PC-3 (cell line): ENCODE measurements around the gene CCDC30. TPM values are rescaled to one million over a fixed set of nuclear protein-coding genes. Genes with fewer than 3 reads are reported as not detected.

Experiments used
- ATAC-seq: fragments of 200-7000 bp; cut with Tn5 transposase; 2 replicates; pipeline ENCODE4 v1.9.1; 2020; ENCODE audit warnings: mild to moderate bottlenecking, moderate library complexity
- BruUV-seq: library from RNA; stranded (reverse); fragments of 400-500 nt; replicated peaks from 2 replicates; lab custom pipeline; 2021; lab: Mats Ljungman, UMichigan
- CTCF ChIA-PET: fragments of 300-600 bp; sonication (Branson Sonifier 250); formaldehyde crosslinking; loops from one replicate; lab custom pipeline; 2022; ENCODE audit warnings: antibody characterized with exemption; lab: Charles Lee
- POLR2A ChIA-PET: fragments of 300-600 bp; sonication (Branson Sonifier 250); formaldehyde crosslinking; loops from one replicate; lab custom pipeline; 2022; ENCODE audit warnings: antibody characterized with exemption; ENCODE audit not compliant: unreplicated experiment; lab: Charles Lee
- DNase-seq: peaks from one replicate; pipeline ENCODE4 v3.0.0-alpha.2; 2015
- H2AFZ ChIP-seq: fragments of 300-600 bp; sonication (generic); 2 replicates; pipeline ENCODE4 v1.6.0; 2016; ENCODE audit warnings: antibody characterized with exemption, low read length
- H3F3A ChIP-seq: fragments of 300-600 bp; sonication (generic); one replicate; pipeline ENCODE4 v1.6.0; 2017; ENCODE audit warnings: antibody characterized with exemption, low read length, control low read depth, mild to moderate bottlenecking; ENCODE audit not compliant: unreplicated experiment
- H3K27ac ChIP-seq: fragments of 300-600 bp; sonication (generic); 2 replicates; pipeline ENCODE4 v1.5.1; 2016; ENCODE audit warnings: mild to moderate bottlenecking, low read length
- H3K27me3 ChIP-seq: fragments of 300-600 bp; sonication (generic); 2 replicates; pipeline ENCODE4 v1.6.1; 2016; ENCODE audit warnings: low read length, mixed read lengths
- H3K36me3 ChIP-seq: fragments of 300-600 bp; sonication (generic); 2 replicates; pipeline ENCODE4 v1.6.1; 2016; ENCODE audit warnings: low read depth, mixed run types, low read length, mixed read lengths
- H3K4me1 ChIP-seq: fragments of 300-600 bp; sonication (generic); 2 replicates; pipeline ENCODE4 v1.5.1; 2016; ENCODE audit warnings: low read length; ENCODE audit not compliant: insufficient read depth
- H3K4me2 ChIP-seq: fragments of 300-600 bp; sonication (generic); 2 replicates; pipeline ENCODE4 v1.6.0; 2016; ENCODE audit warnings: low read length
- H3K4me3 ChIP-seq: fragments of 300-600 bp; sonication (generic); 2 replicates; pipeline ENCODE4 v1.5.1; 2016; ENCODE audit warnings: mild to moderate bottlenecking, low read length, mixed read lengths
- H3K79me2 ChIP-seq: fragments of 300-600 bp; sonication (generic); 2 replicates; pipeline ENCODE4 v1.6.1; 2017; ENCODE audit warnings: low read length, mixed read lengths
- H3K9ac ChIP-seq: fragments of 300-600 bp; sonication (generic); 2 replicates; pipeline ENCODE4 v1.6.0; 2016; ENCODE audit warnings: mild to moderate bottlenecking, low read length
- H3K9me2 ChIP-seq: fragments of 300-600 bp; sonication (generic); replicated peaks from 2 replicates; pipeline ENCODE4 v1.6.1; 2016; ENCODE audit warnings: mixed run types, low read length, mixed read lengths
- H3K9me3 ChIP-seq: fragments of 300-600 bp; sonication (generic); 2 replicates; pipeline ENCODE4 v1.6.1; 2016; ENCODE audit warnings: low read length, mixed read lengths
- H4K20me1 ChIP-seq: fragments of 300-600 bp; sonication (generic); 2 replicates; pipeline ENCODE4 v1.6.1; 2016; ENCODE audit warnings: low read length, mixed read lengths
- CTCF ChIP-seq: fragments of 300-600 bp; sonication (generic); conservative IDR thresholded peaks from 2 replicates; pipeline ENCODE4 v1.5.1; 2017; ENCODE audit warnings: antibody characterized with exemption, low read depth, mild to moderate bottlenecking, low read length
- EZH2 ChIP-seq: fragments of 300-600 bp; sonication (generic); IDR thresholded peaks from one replicate; pipeline ENCODE4 v1.6.1; 2017; ENCODE audit warnings: antibody characterized with exemption, mild to moderate bottlenecking, low read length; ENCODE audit not compliant: unreplicated experiment
- EZH2phosphoT487 ChIP-seq: fragments of 300-600 bp; sonication (generic); IDR thresholded peaks from 2 replicates; pipeline ENCODE4 v1.6.1; 2018; ENCODE audit warnings: mild to moderate bottlenecking, antibody characterized with exemption, low read length, borderline replicate concordance
- intact Hi-C: fragments of 100-400 bp; cut with micrococcal nuclease; formaldehyde crosslinking; loops from 2 replicates; pipeline ENCODE4 v1.9.0; 2023
- total RNA-seq: library from RNA; depleted of rRNA; stranded (reverse); fragments of >200 nt; gene quantifications from 2 replicates; pipeline ENCODE4 v1.2.3, GENCODE V29; 2014

Gene CCDC30
- total RNA-seq, 1 experiment from 2014 or later = 0.58 TPM

GRCh38 chr1:42601472-42601871 lies 138.4 kb downstream of the CCDC30 start:
- intact Hi-C loops = no loop called here

DNA sequence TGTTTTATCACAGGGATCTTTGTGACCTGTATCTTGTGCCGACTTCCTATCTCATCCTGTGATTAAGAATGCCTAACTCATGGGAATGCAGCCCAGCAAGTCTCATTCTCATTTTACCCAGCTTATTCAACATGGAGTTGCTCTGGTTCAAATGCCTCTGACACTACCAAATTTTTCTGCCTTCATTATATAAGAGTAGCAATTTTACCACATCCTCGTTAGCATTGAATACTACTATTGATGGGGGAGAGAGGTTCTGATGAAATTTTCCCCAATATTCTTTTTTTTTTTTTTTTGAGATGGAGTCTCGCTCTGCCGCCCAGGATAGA lies 150.7 kb downstream of the CCDC30 start:
- H3K9me2 ChIP-seq = no peaks in the 10 kb centered on the region
- no peak overlapping the region for H3K27ac ChIP-seq
- H2AFZ ChIP-seq = no peak overlapping the region
- H3K9ac ChIP-seq = no peak overlapping the region
- ChIA-PET CTCF (no interaction called here), POLR2A (no interaction called here)
- no peak overlapping the region for H3K4me2 ChIP-seq
- H3F3A ChIP-seq = no peaks in the 10 kb centered on the region
- ATAC-seq (no peak), DNase-seq (no peak)
- BruUV-seq = no TSS peak
- H3K4me3 ChIP-seq = no peak overlapping the region
- H4K20me1 ChIP-seq = no peaks in the 10 kb centered on the region
- H3K27me3 ChIP-seq = peaks cover 4% of the 10 kb centered on the region; the same call in 1 of the 2 replicates
- H3K79me2 ChIP-seq = no peaks in the 10 kb centered on the region
- H3K4me1 ChIP-seq = no peaks in the 10 kb centered on the region
- TF ChIP-seq EZH2phosphoT487 = no peak
- no peak for TF ChIP-seq EZH2
- TF ChIP-seq CTCF = no peak
- no peaks in the 10 kb centered on the region for H3K36me3 ChIP-seq
- H3K9me3 ChIP-seq = no peaks in the 10 kb centered on the region
- intact Hi-C loops = no loop called here

More at GRCh38 chr1:42601472-42601871, 138.4 kb downstream of the CCDC30 start:
- no TSS peak for BruUV-seq
- Histone ChIP-seq H3K79me2 (no peaks in the 10 kb centered on the region), H3K9me3 (no peaks in the 10 kb centered on the region), H3K9me2 (no peaks in the 10 kb centered on the region), H3K27me3 (no peaks in the 10 kb centered on the region; the same call in 1 of the 2 replicates), H3K4me2 (no peak overlapping the region), H3K4me1 (no peaks in the 10 kb centered on the region), H3K27ac (no peak overlapping the region), H4K20me1 (no peaks in the 10 kb centered on the region), H2AFZ (no peak overlapping the region), H3K4me3 (no peak overlapping the region), H3F3A (no peaks in the 10 kb centered on the region), H3K9ac (no peak overlapping the region), H3K36me3 (no peaks in the 10 kb centered on the region)
- CTCF ChIA-PET = no interaction called here
- TF ChIP-seq EZH2phosphoT487 (no peak), EZH2 (no peak)
- DNase-seq = no peak
- ATAC-seq = no peak
- POLR2A ChIA-PET = no interaction called here

DNA sequence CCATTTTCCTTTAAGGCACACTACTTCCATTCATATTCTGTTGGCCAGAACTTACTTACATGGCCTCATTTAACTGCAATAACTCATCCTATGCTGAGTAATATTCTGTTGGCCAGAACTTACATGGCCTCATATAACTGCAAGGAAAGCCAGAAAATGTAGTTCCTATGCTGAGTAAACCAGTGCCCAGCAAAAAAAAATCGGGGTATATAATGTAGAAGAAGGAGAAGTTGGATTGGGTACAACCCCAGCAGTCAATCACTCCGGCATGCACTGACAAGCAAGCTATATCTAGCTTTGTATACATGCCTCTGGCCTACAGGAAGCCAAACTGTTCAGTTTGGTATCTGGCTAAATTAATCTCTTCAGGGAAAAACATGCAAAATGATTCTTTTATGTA lies 155.8 kb downstream of the CCDC30 start:
- ATAC-seq (no peak), DNase-seq (no peak)
- Histone ChIP-seq H3K27ac (no peak overlapping the region), H3K36me3 (no peaks in the 10 kb centered on the region), H3K79me2 (no peaks in the 10 kb centered on the region), H3K4me1 (no peaks in the 10 kb centered on the region), H3K9me3 (no peaks in the 10 kb centered on the region), H3K27me3 (peaks cover 19% of the 10 kb centered on the region; the same call in 1 of the 2 replicates), H3F3A (no peaks in the 10 kb centered on the region), H3K4me2 (no peak overlapping the region), H2AFZ (no peak overlapping the region), H3K9me2 (no peaks in the 10 kb centered on the region), H3K9ac (no peak overlapping the region), H4K20me1 (no peaks in the 10 kb centered on the region), H3K4me3 (no peak overlapping the region)
- CTCF ChIA-PET = no interaction called here
- intact Hi-C loops = no loop called here
- POLR2A ChIA-PET = no interaction called here
- TF ChIP-seq EZH2phosphoT487 (no peak), EZH2 (no peak), CTCF (no peak)
- no TSS peak for BruUV-seq
